GM10847 (cell line): ENCODE results near the gene SPAG17.

Experiments used
- POLR2A ChIP-seq: IDR thresholded peaks from 2 replicates; pipeline ENCODE4 v1.6.1; 2011; ENCODE audit not compliant: insufficient read length; ENCODE audit errors: extremely low read depth

The SPAG17 gene

GRCh38 chr1:118189564-118189963 is 4.5 kb upstream of the SPAG17 start:
- no peak for TF ChIP-seq POLR2A

GRCh38 chr1:118188411-118188810 is 3.4 kb upstream of the SPAG17 start:
- no peak for TF ChIP-seq POLR2A

GRCh38 chr1:118186026-118186425 is 998 bp upstream of the SPAG17 start:
- no peak for TF ChIP-seq POLR2A

GRCh38 chr1:118184739-118185083 is 317 bp downstream of the SPAG17 start:
- TF ChIP-seq POLR2A: no peak

GRCh38 chr1:118183586-118183985 is 1.4 kb downstream of the SPAG17 start:
- no peak for TF ChIP-seq POLR2A

- TF ChIP-seq POLR2A: no peak
Measured at GRCh38 chr1:118177998-118178397, 7.0 kb downstream of the SPAG17 start.

GRCh38 chr1:118169016-118169415 is 16.0 kb downstream of the SPAG17 start:
- TF ChIP-seq POLR2A: no peak

GRCh38 chr1:118160806-118161205 is 24.2 kb downstream of the SPAG17 start:
- no peak for TF ChIP-seq POLR2A

- TF ChIP-seq POLR2A: no peak
Measured at GRCh38 chr1:118159569-118159968, 25.5 kb downstream of the SPAG17 start.

- TF ChIP-seq POLR2A: no peak
Measured at GRCh38 chr1:118158924-118159323, 26.1 kb downstream of the SPAG17 start.

- no peak for TF ChIP-seq POLR2A
Measured at GRCh38 chr1:118157506-118157905, 27.5 kb downstream of the SPAG17 start.

- no peak for TF ChIP-seq POLR2A
Measured at GRCh38 chr1:118155106-118155505, 29.9 kb downstream of the SPAG17 start.

- TF ChIP-seq POLR2A: no peak
Measured at GRCh38 chr1:118154220-118154619, 30.8 kb downstream of the SPAG17 start.

GRCh38 chr1:118151312-118151937 is 33.6 kb downstream of the SPAG17 start:
- no peak for TF ChIP-seq POLR2A

GRCh38 chr1:118149799-118150198 is 35.2 kb downstream of the SPAG17 start:
- no peak for TF ChIP-seq POLR2A

- TF ChIP-seq POLR2A: no peak
Measured at GRCh38 chr1:118148034-118148433, 37.0 kb downstream of the SPAG17 start.

- no peak for TF ChIP-seq POLR2A
Measured at GRCh38 chr1:118147522-118147921, 37.5 kb downstream of the SPAG17 start.
